Loucy (cell line): ENCODE data around the gene TNFRSF25.

Source experiments
- H2AFZ ChIP-seq: fragments of 200-600 bp; sonication (generic); 2 replicates; pipeline ENCODE4 v1.6.0; 2016; ENCODE audit warnings: antibody characterized with exemption, mild to moderate bottlenecking, low read length, moderate library complexity
- H3F3A ChIP-seq: fragments of 200-600 bp; 2 replicates; pipeline ENCODE4 v1.6.0; 2016; ENCODE audit warnings: antibody characterized with exemption, low read depth, mild to moderate bottlenecking
- H3K27me3 ChIP-seq: fragments of 200-600 bp; sonication (generic); 2 replicates; pipeline ENCODE4 v1.6.1; 2014; ENCODE audit warnings: low read length, mild to moderate bottlenecking; ENCODE audit not compliant: insufficient read depth, poor library complexity, severe bottlenecking
- H3K36me3 ChIP-seq: fragments of 200-600 bp; sonication (generic); 2 replicates; pipeline ENCODE4 v1.6.1; 2016; ENCODE audit warnings: low read length; ENCODE audit not compliant: insufficient read depth
- H3K4me1 ChIP-seq: fragments of 200-600 bp; sonication (generic); 2 replicates; pipeline ENCODE4 v1.5.1; 2014; ENCODE audit warnings: low read length, mild to moderate bottlenecking; ENCODE audit not compliant: insufficient read depth, poor library complexity, severe bottlenecking
- H3K4me2 ChIP-seq: fragments of 200-600 bp; sonication (generic); 2 replicates; pipeline ENCODE4 v1.6.0; 2014; ENCODE audit warnings: antibody characterized with exemption, low read length, low read depth, mild to moderate bottlenecking; ENCODE audit not compliant: poor library complexity, severe bottlenecking
- H3K4me3 ChIP-seq: fragments of 200-600 bp; sonication (generic); 2 replicates; pipeline ENCODE4 v1.5.1; 2014; ENCODE audit warnings: low read length, mild to moderate bottlenecking, mixed read lengths; ENCODE audit not compliant: poor library complexity, severe bottlenecking
- H3K79me2 ChIP-seq: fragments of 200-600 bp; sonication (generic); 2 replicates; pipeline ENCODE4 v1.6.1; 2014; ENCODE audit warnings: low read length; ENCODE audit not compliant: insufficient read depth
- H3K9ac ChIP-seq: fragments of 200-600 bp; sonication (generic); 2 replicates; pipeline ENCODE4 v1.6.0; 2014; ENCODE audit warnings: mild to moderate bottlenecking, low read depth, low read length, moderate library complexity; ENCODE audit not compliant: poor library complexity, severe bottlenecking
- H3K9me2 ChIP-seq: fragments of 200-600 bp; sonication (generic); replicated peaks from 2 replicates; pipeline ENCODE4 v1.6.1; 2016; ENCODE audit warnings: low read depth, low read length, mixed read lengths
- H3K9me3 ChIP-seq: fragments of 200-600 bp; sonication (generic); 2 replicates; pipeline ENCODE4 v1.6.1; 2014; ENCODE audit warnings: mild to moderate bottlenecking, antibody characterized with exemption, low read length, low read depth; ENCODE audit not compliant: insufficient read depth
- H4K20me1 ChIP-seq: fragments of 200-600 bp; sonication (generic); 2 replicates; pipeline ENCODE4 v1.6.0; 2014; ENCODE audit warnings: antibody characterized with exemption, low read length, mild to moderate bottlenecking; ENCODE audit not compliant: insufficient read depth, poor library complexity, severe bottlenecking
- CTCF ChIP-seq: fragments of 200-600 bp; sonication (generic); conservative IDR thresholded peaks from 2 replicates; pipeline ENCODE4 v1.5.1; 2014; ENCODE audit warnings: mild to moderate bottlenecking, antibody characterized with exemption, low read length
- EZH2phosphoT487 ChIP-seq: fragments of 200-600 bp; IDR thresholded peaks from 2 replicates; pipeline ENCODE4 v1.6.1; 2018; ENCODE audit warnings: antibody characterized with exemption, mild to moderate bottlenecking, moderate library complexity, borderline replicate concordance

The TNFRSF25 gene

GRCh38 chr1:6501279-6501813, 35.4 kb upstream of the TNFRSF25 start:
- Histone ChIP-seq H2AFZ (no peak overlapping the region), H3K9ac (no peak overlapping the region), H3K27me3 (no peaks in the 10 kb centered on the region), H4K20me1 (no peaks in the 10 kb centered on the region), H3K9me3 (no peaks in the 10 kb centered on the region), H3K79me2 (no peaks in the 10 kb centered on the region), H3K9me2 (no peaks in the 10 kb centered on the region), H3K36me3 (no peaks in the 10 kb centered on the region), H3K4me2 (no peak overlapping the region), H3K4me3 (no peak overlapping the region), H3K4me1 (peaks cover 6% of the 10 kb centered on the region), H3F3A (no peaks in the 10 kb centered on the region)
- TF ChIP-seq CTCF (no peak), EZH2phosphoT487 (no peak)

GRCh38 chr1:6500544-6501278, 34.7 kb upstream of the TNFRSF25 start:
- Histone ChIP-seq H3K9me3 (no peaks in the 10 kb centered on the region), H3K27me3 (no peaks in the 10 kb centered on the region), H3F3A (no peaks in the 10 kb centered on the region), H3K4me1 (peaks cover 13% of the 10 kb centered on the region), H3K4me2 (no peak overlapping the region), H4K20me1 (no peaks in the 10 kb centered on the region), H3K4me3 (no peak overlapping the region), H3K36me3 (no peaks in the 10 kb centered on the region), H3K9me2 (no peaks in the 10 kb centered on the region), H3K79me2 (no peaks in the 10 kb centered on the region), H3K9ac (no peak overlapping the region), H2AFZ (no peak overlapping the region)
- TF ChIP-seq CTCF (no peak), EZH2phosphoT487 (no peak)

- H4K20me1 ChIP-seq = no peaks in the 10 kb centered on the region
- no peak overlapping the region for H2AFZ ChIP-seq
- H3K27me3 ChIP-seq = no peaks in the 10 kb centered on the region
- no peak overlapping the region for H3K9ac ChIP-seq
- peaks cover 17% of the 10 kb centered on the region for H3K4me1 ChIP-seq
- no peak for TF ChIP-seq EZH2phosphoT487
- no peak for TF ChIP-seq CTCF
- H3K79me2 ChIP-seq = no peaks in the 10 kb centered on the region
- H3F3A ChIP-seq = no peaks in the 10 kb centered on the region
- H3K9me2 ChIP-seq = no peaks in the 10 kb centered on the region
- no peaks in the 10 kb centered on the region for H3K9me3 ChIP-seq
- no peak overlapping the region for H3K4me2 ChIP-seq
- H3K36me3 ChIP-seq = no peaks in the 10 kb centered on the region
- no peak overlapping the region for H3K4me3 ChIP-seq
These were observed 33.3 kb upstream of the TNFRSF25 start for GRCh38 chr1:6499296-6499695.
